C4-2B (cell line): ENCODE results near the gene PDE2A.

Experiments used
- ZFX ChIP-seq: fragments of 450-650 bp; IDR thresholded peaks from 2 replicates; pipeline ENCODE4 v1.6.1; 2017
- TF ChIP-seq, protein P1 (sequence below): fragments of 450-650 bp; conservative IDR thresholded peaks from 2 replicates; pipeline ENCODE4 v1.5.1; 2017; ENCODE audit warnings: mild to moderate bottlenecking

- TF ChIP-seq, protein P1, sequence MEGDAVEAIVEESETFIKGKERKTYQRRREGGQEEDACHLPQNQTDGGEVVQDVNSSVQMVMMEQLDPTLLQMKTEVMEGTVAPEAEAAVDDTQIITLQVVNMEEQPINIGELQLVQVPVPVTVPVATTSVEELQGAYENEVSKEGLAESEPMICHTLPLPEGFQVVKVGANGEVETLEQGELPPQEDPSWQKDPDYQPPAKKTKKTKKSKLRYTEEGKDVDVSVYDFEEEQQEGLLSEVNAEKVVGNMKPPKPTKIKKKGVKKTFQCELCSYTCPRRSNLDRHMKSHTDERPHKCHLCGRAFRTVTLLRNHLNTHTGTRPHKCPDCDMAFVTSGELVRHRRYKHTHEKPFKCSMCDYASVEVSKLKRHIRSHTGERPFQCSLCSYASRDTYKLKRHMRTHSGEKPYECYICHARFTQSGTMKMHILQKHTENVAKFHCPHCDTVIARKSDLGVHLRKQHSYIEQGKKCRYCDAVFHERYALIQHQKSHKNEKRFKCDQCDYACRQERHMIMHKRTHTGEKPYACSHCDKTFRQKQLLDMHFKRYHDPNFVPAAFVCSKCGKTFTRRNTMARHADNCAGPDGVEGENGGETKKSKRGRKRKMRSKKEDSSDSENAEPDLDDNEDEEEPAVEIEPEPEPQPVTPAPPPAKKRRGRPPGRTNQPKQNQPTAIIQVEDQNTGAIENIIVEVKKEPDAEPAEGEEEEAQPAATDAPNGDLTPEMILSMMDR, result no peak
- TF ChIP-seq ZFX, result no peak
Observed at GRCh38 chr11:72697814-72698213, 23.6 kb upstream of the PDE2A start.
